ENCODE data around the gene FEZF1. TPM values are rescaled to one million over a fixed set of nuclear protein-coding genes. Genes with fewer than 3 reads are reported as not detected.

FEZF1 gene
- total and polyA plus RNA-seq, 2 of the 13 experiments (the other 11 are each of a cell fraction or from before 2014, with no cell fraction given), result not detected

DNA sequence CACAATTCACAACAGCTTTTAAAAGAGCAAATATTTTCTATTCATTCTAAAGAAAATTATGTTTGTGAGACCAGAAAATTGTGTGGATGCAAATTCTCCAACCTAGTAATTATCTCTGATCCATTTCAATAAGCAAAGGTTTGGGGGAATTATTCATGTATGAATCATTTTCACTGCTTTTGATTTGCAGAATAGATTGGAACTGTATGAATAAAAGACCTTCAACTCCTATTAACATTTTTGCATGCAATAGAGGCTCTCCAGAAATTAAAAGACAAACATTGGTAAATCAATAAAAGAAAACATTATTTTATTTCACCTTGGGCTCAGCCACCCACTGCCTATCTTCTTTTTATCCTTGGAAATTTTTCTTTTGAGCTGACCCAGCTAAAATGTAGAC, 43.5 kb downstream of the FEZF1 start:
- no peaks in the 10 kb centered on the region for H4K20me1 ChIP-seq (ENCODE audit: insufficient read depth, low read length)
- no peaks in the 10 kb centered on the region for H3K79me2 ChIP-seq (ENCODE audit: insufficient read depth, low read length)
- no TSS peak for BruUV-seq (replicated peaks)
- no peak for FAIRE-seq
- no peaks in the 10 kb centered on the region for H3K9me3 ChIP-seq (ENCODE audit: low read length)
- ATAC-seq, result no peak
- intact Hi-C loops (cut with micrococcal nuclease; ENCODE audit: unreplicated experiment) (no loop called here), in situ Hi-C loops (cut with HindIII; ENCODE audit: extremely low pct_ligation_motif_present, low pct_unique_long_range_greater_than_20kb) (no loop called here)
- no peak overlapping the region for H3K4me3 ChIP-seq (replicated peaks in 1 of 3; ENCODE audit: insufficient read depth in 1 of 3, low read depth in 2 of 3, low read length in 3 of 3)
- H2AFZ ChIP-seq (ENCODE audit: low read length), result no peak overlapping the region
- ChIA-PET CTCF (ENCODE audit: low intra/inter-chr PET ratio, low total read pairs) (no interaction called here), POLR2A (no interaction called here)
- H3K36me3 ChIP-seq (replicated peaks in 1 of 2; ENCODE audit: control insufficient read depth in 1 of 2, insufficient read depth in 2 of 2, low read length in 2 of 2), result no peaks in the 10 kb centered on the region
- DNase-seq (ENCODE audit: low spot score), result no peak
- H3K4me1 ChIP-seq (ENCODE audit: insufficient read depth, low read length), result no peaks in the 10 kb centered on the region
- H3K27me3 ChIP-seq (ENCODE audit: control insufficient read depth in 1 of 2, insufficient read depth in 2 of 2, low read length in 2 of 2), result peaks cover 0 to 6% of the 10 kb centered on the region in 2 experiments; a peak in 2 of 5 replicates
- TF ChIP-seq ZSCAN29 (CRISPR knock-in tag; conservative IDR thresholded peaks at IDR 0.05), result no peak
- H3K4me2 ChIP-seq (ENCODE audit: low read depth, low read length), result no peak overlapping the region
- no peak overlapping the region for H3K27ac ChIP-seq (ENCODE audit: extremely low read length, insufficient read depth, low read length)
- H3K9ac ChIP-seq (ENCODE audit: insufficient read depth, low read depth, low read length), result no peak overlapping the region

DNA sequence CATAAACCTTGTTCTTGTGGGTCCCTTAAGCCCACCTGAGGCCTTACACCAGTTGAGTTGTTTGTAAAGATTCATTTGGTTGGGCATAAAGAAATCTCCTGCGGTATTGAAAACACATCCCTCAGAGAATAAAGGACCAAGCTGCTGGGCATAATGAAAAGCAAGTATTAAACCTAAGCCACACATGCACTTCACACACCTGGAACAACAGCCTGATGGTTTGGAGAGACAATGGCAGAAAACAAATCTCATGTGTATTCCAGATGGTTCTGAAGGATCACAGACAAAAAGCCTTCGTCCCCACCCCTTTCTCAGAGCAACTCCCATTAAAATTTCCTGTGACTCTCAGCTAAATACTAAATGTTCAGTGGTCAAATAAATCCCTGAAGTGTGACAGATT, 44.2 kb downstream of the FEZF1 start:
- TF ChIP-seq SNRNP70 (IDR thresholded peaks at IDR 0.05; ENCODE audit: low read depth, low read length) (no peak), ZNF224 (CRISPR knock-in tag; IDR thresholded peaks at IDR 0.05) (no peak), ZNF432 (CRISPR knock-in tag; IDR thresholded peaks at IDR 0.05; ENCODE audit: borderline replicate concordance) (no peak), ZNF484 (CRISPR knock-in tag; IDR thresholded peaks at IDR 0.05; ENCODE audit: borderline replicate concordance, low read depth) (no peak), ARNT (IDR thresholded peaks at IDR 0.05) (no peak)
- TF ChIP-seq, protein P1, sequence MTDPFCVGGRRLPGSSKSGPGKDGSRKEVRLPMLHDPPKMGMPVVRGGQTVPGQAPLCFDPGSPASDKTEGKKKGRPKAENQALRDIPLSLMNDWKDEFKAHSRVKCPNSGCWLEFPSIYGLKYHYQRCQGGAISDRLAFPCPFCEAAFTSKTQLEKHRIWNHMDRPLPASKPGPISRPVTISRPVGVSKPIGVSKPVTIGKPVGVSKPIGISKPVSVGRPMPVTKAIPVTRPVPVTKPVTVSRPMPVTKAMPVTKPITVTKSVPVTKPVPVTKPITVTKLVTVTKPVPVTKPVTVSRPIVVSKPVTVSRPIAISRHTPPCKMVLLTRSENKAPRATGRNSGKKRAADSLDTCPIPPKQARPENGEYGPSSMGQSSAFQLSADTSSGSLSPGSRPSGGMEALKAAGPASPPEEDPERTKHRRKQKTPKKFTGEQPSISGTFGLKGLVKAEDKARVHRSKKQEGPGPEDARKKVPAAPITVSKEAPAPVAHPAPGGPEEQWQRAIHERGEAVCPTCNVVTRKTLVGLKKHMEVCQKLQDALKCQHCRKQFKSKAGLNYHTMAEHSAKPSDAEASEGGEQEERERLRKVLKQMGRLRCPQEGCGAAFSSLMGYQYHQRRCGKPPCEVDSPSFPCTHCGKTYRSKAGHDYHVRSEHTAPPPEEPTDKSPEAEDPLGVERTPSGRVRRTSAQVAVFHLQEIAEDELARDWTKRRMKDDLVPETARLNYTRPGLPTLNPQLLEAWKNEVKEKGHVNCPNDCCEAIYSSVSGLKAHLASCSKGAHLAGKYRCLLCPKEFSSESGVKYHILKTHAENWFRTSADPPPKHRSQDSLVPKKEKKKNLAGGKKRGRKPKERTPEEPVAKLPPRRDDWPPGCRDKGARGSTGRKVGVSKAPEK (CRISPR knock-in tag; IDR thresholded peaks at IDR 0.05; ENCODE audit: borderline replicate concordance), result no peak
- TF ChIP-seq, protein P2, sequence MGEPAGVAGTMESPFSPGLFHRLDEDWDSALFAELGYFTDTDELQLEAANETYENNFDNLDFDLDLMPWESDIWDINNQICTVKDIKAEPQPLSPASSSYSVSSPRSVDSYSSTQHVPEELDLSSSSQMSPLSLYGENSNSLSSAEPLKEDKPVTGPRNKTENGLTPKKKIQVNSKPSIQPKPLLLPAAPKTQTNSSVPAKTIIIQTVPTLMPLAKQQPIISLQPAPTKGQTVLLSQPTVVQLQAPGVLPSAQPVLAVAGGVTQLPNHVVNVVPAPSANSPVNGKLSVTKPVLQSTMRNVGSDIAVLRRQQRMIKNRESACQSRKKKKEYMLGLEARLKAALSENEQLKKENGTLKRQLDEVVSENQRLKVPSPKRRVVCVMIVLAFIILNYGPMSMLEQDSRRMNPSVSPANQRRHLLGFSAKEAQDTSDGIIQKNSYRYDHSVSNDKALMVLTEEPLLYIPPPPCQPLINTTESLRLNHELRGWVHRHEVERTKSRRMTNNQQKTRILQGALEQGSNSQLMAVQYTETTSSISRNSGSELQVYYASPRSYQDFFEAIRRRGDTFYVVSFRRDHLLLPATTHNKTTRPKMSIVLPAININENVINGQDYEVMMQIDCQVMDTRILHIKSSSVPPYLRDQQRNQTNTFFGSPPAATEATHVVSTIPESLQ (CRISPR knock-in tag; conservative IDR thresholded peaks at IDR 0.05), result no peak
- Histone ChIP-seq H3K36me3 (replicated peaks in 1 of 2; ENCODE audit: control insufficient read depth in 1 of 2, insufficient read depth in 2 of 2, low read length in 2 of 2) (no peaks in the 10 kb centered on the region), H3K9me3 (ENCODE audit: low read length) (no peaks in the 10 kb centered on the region), H3K79me2 (ENCODE audit: insufficient read depth, low read length) (no peaks in the 10 kb centered on the region), H3K27me3 (ENCODE audit: control insufficient read depth in 1 of 2, insufficient read depth in 2 of 2, low read length in 2 of 2) (peaks cover 0 to 6% of the 10 kb centered on the region in 2 experiments; a peak in 3 of 5 replicates), H4K20me1 (ENCODE audit: insufficient read depth, low read length) (no peaks in the 10 kb centered on the region), H3K4me2 (ENCODE audit: low read depth, low read length) (no peak overlapping the region), H2AFZ (ENCODE audit: low read length) (no peak overlapping the region), H3K27ac (ENCODE audit: extremely low read length, insufficient read depth, low read length) (no peak overlapping the region), H3K4me3 (replicated peaks in 1 of 3; ENCODE audit: insufficient read depth in 1 of 3, low read depth in 2 of 3, low read length in 3 of 3) (no peak overlapping the region), H3K4me1 (ENCODE audit: insufficient read depth, low read length) (no peaks in the 10 kb centered on the region), H3K9ac (ENCODE audit: insufficient read depth, low read depth, low read length) (no peak overlapping the region)
- WGBS (ENCODE audit: low lambda C conversion rate), result 3% methylated on average over 2 of the region's 2 CpGs
- ChIA-PET POLR2A (no interaction called here), CTCF (ENCODE audit: low intra/inter-chr PET ratio, low total read pairs) (no interaction called here)
- ATAC-seq (no peak), FAIRE-seq (no peak), DNase-seq (ENCODE audit: low spot score) (no peak)
- no TSS peak for BruUV-seq (replicated peaks)
- intact Hi-C loops (cut with micrococcal nuclease; ENCODE audit: unreplicated experiment), result no loop called here
- in situ Hi-C loops (cut with HindIII; ENCODE audit: extremely low pct_ligation_motif_present, low pct_unique_long_range_greater_than_20kb), result no loop called here

Measured in HepG2 (cell line).